WI38 (cell line): ENCODE data around the gene UPB1.
"Not testable (repeated sequence)": the region's sequence is repeated elsewhere in the genome, so short reads cannot be mapped to it uniquely, and the experiment has no call there.

ENCODE experiments used
- H3K4me3 ChIP-seq: 2 replicates; pipeline ENCODE4 v1.5.1; 2011; ENCODE audit warnings: low read depth, mild to moderate bottlenecking, control low read depth, low read length
- CTCF ChIP-seq: IDR thresholded peaks from 2 replicates; pipeline ENCODE4 v1.5.1; 2012; ENCODE audit warnings: low read depth, mild to moderate bottlenecking, control low read depth, low read length

The UPB1 gene

GRCh38 chr22:24518771-24519485 is 23.8 kb downstream of the UPB1 start:
- H3K4me3 ChIP-seq = no peak overlapping the region
- TF ChIP-seq CTCF = no peak

- TF ChIP-seq CTCF = no peak
- H3K4me3 ChIP-seq = no peak overlapping the region
Measured at GRCh38 chr22:24519496-24519895, 24.4 kb downstream of the UPB1 start.

GRCh38 chr22:24521791-24522245 is 26.7 kb downstream of the UPB1 start:
- H3K4me3 ChIP-seq = no peak overlapping the region
- no peak for TF ChIP-seq CTCF

- no peak overlapping the region for H3K4me3 ChIP-seq
- no peak for TF ChIP-seq CTCF
Measured at GRCh38 chr22:24523873-24524272, 28.7 kb downstream of the UPB1 start.

- peak; percentile 86 for TF ChIP-seq CTCF
- no peak overlapping the region for H3K4me3 ChIP-seq
Measured at GRCh38 chr22:24525416-24526037, 30.4 kb downstream of the UPB1 start.

GRCh38 chr22:24526191-24526590 is 31.1 kb downstream of the UPB1 start:
- H3K4me3 ChIP-seq = no peak overlapping the region
- TF ChIP-seq CTCF = no peak

- TF ChIP-seq CTCF = no peak
Measured at GRCh38 chr22:24529898-24530297, 34.8 kb downstream of the UPB1 start.

GRCh38 chr22:24530968-24531367 is 35.8 kb downstream of the UPB1 start:
- not testable (repeated sequence) for H3K4me3 ChIP-seq

More at GRCh38 chr22:24529898-24530297, 34.8 kb downstream of the UPB1 start:
- H3K4me3 ChIP-seq = no peak overlapping the region
